NT2/D1 (cell line): Measurements from ENCODE around the gene GPR62.

Source experiments
- YY1 ChIP-seq: IDR thresholded peaks from 2 replicates; pipeline ENCODE4 v1.6.1; 2011; ENCODE audit not compliant: insufficient read length, insufficient read depth
- ZNF274 ChIP-seq: IDR thresholded peaks from 2 replicates; pipeline ENCODE4 v1.6.1; 2011; ENCODE audit warnings: mild to moderate bottlenecking, low read depth, low read length

DNA sequence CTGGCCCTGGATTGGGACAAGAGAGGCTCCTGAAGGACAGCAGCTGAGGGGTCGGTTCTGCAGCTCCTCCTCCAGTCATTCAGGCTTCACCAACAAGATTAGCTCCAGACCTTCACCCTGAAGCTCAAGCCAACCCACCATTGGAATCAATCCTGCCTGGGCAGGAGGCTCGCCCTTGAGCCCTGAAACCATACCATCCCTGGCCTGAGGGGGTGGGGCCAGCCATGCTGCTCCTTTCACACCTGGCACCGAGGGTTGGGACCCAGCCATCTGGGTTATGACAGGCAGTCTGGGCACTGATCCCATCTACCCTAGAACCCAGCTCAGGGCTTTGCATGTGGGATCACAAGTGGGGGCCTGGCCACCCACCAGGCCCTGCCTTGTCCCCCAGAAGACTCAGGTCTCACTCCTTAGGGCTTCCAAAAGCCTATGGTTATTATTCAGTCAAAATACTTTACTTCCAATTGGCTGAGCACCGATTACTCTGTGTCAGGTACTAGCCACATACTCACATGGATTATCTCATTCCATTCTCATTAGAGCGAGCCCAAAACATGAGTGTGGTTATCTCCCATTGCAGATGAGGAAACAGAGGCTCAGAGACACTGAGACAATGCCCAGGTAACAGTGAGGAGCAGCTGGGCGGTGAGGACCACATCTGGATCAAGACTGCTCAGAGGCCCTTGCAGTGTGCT, 15.6 kb downstream of the GPR62 start:
- TF ChIP-seq YY1 (no peak), ZNF274 (no peak)
